Neutrophil (primary cell): ENCODE results near the gene GAS6.
"Not testable (repeated sequence)": the region's sequence is repeated elsewhere in the genome, so short reads cannot be mapped to it uniquely, and the experiment has no call there.

ENCODE experiments used
- H3K27ac ChIP-seq: fragments of 200-600 bp; sonication (generic); 2 replicates; pipeline ENCODE4 v1.5.1; 2016; ENCODE audit warnings: mild to moderate bottlenecking, moderate library complexity
- H3K27me3 ChIP-seq: fragments of 200-600 bp; sonication (generic); 2 replicates; pipeline ENCODE4 v1.6.0; 2016; ENCODE audit warnings: mild to moderate bottlenecking
- H3K36me3 ChIP-seq: fragments of 200-600 bp; sonication (generic); 2 replicates; pipeline ENCODE4 v1.5.1; 2017
- H3K4me1 ChIP-seq, 2 experiments: fragments of 200-600 bp in 1 of 2; sonication (generic) in 1 of 2; 1 replicate in 1 of 2; 2 replicates in 1 of 2; pipeline versions ENCODE4 v1.5.1 to v1.6.1; 2013 to 2016; ENCODE audit warnings: low read depth in 1 of 2, low read length in 1 of 2, mild to moderate bottlenecking in 1 of 2, moderate library complexity in 1 of 2; ENCODE audit not compliant: control insufficient read depth in 1 of 2, insufficient read depth in 1 of 2
- H3K4me3 ChIP-seq, 2 experiments: fragments of 200-600 bp in 1 of 2; sonication (generic) in 1 of 2; 1 replicate in 1 of 2; 2 replicates in 1 of 2; pipeline ENCODE4 v1.5.1; 2013 to 2016; ENCODE audit warnings: low read depth in 1 of 2, low read length in 1 of 2, mild to moderate bottlenecking in 1 of 2, moderate library complexity in 1 of 2
- H3K9me3 ChIP-seq: fragments of 200-600 bp; sonication (generic); 2 replicates; pipeline ENCODE4 v1.5.1; 2016
- CTCF ChIP-seq: fragments of 200-600 bp; sonication (generic); IDR thresholded peaks from 2 replicates; pipeline ENCODE4 v1.5.1; 2016; ENCODE audit warnings: antibody characterized with exemption

The GAS6 gene

GRCh38 chr13:113863524-113864272, at the start of gene GAS6:
TSS of gene GAS6 (minus strand) at chr13:113864076. CDS start at chr13:113863920, 156 bp downstream.
- H3K9me3 ChIP-seq = peaks cover 6% of the 10 kb centered on the region
- peaks cover 79% of the 10 kb centered on the region for H3K27me3 ChIP-seq
- no peak for TF ChIP-seq CTCF
- H3K4me1 ChIP-seq = peaks cover 0 to 7% of the 10 kb centered on the region in 2 experiments
- H3K36me3 ChIP-seq = no peaks in the 10 kb centered on the region
- no peak within 1 kb of the TSS for H3K4me3 ChIP-seq
- no peak within 1 kb of the TSS for H3K27ac ChIP-seq

GRCh38 chr13:113913408-113913807, 49.5 kb upstream of the GAS6 start:
- peaks cover 29% of the 10 kb centered on the region for H3K27me3 ChIP-seq

GRCh38 chr13:113912596-113912995, 48.7 kb upstream of the GAS6 start:
- peaks cover 8% of the 10 kb centered on the region for H3K9me3 ChIP-seq
- H3K4me3 ChIP-seq = no peak overlapping the region
- H3K36me3 ChIP-seq = no peaks in the 10 kb centered on the region
- TF ChIP-seq CTCF = no peak
- H3K27me3 ChIP-seq = peaks cover 37% of the 10 kb centered on the region
- peaks cover 6 to 9% of the 10 kb centered on the region in 2 experiments for H3K4me1 ChIP-seq
- H3K27ac ChIP-seq = no peak overlapping the region

More at GRCh38 chr13:113913408-113913807, 49.5 kb upstream of the GAS6 start:
- not testable (repeated sequence) for H3K4me3 ChIP-seq, H3K9me3 ChIP-seq, H3K27ac ChIP-seq, H3K4me1 ChIP-seq, H3K36me3 ChIP-seq

- Histone ChIP-seq H3K27ac (no peak overlapping the region), H3K4me1 (peaks cover 6 to 9% of the 10 kb centered on the region in 2 experiments), H3K4me3 (no peak overlapping the region), H3K36me3 (no peaks in the 10 kb centered on the region), H3K27me3 (peaks cover 61% of the 10 kb centered on the region), H3K9me3 (no peaks in the 10 kb centered on the region)
- TF ChIP-seq CTCF = no peak
These were observed 44.0 kb upstream of the GAS6 start for GRCh38 chr13:113907635-113908617.

GRCh38 chr13:113906571-113906970, 42.7 kb upstream of the GAS6 start:
- TF ChIP-seq CTCF = no peak
- Histone ChIP-seq H3K36me3 (no peaks in the 10 kb centered on the region), H3K27ac (no peak overlapping the region), H3K9me3 (no peaks in the 10 kb centered on the region), H3K27me3 (peaks cover 61% of the 10 kb centered on the region), H3K4me3 (no peak overlapping the region), H3K4me1 (peaks cover 6 to 9% of the 10 kb centered on the region in 2 experiments)
